ENCODE data around the gene MS4A15.

DNA sequence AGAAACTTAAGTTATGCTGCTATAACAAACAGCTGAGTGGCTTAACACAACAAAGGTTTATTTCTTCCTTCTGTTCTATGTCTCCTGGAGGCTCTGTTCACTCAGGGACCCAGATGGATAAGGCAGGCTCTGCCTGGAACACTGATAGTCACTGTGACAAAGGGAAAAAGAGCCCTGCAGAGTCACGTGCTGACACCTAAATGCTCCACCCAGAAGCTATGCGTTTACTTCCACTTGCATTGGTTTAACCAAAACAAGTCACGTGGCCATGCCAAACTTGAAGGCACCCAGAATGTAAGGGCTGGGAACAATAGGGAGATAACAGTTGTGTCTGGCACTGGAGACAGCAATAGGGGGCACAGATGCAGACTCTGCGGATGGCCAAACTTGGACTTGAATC lies 3.4 kb upstream of the MS4A15 start:
- TF ChIP-seq, protein P1, sequence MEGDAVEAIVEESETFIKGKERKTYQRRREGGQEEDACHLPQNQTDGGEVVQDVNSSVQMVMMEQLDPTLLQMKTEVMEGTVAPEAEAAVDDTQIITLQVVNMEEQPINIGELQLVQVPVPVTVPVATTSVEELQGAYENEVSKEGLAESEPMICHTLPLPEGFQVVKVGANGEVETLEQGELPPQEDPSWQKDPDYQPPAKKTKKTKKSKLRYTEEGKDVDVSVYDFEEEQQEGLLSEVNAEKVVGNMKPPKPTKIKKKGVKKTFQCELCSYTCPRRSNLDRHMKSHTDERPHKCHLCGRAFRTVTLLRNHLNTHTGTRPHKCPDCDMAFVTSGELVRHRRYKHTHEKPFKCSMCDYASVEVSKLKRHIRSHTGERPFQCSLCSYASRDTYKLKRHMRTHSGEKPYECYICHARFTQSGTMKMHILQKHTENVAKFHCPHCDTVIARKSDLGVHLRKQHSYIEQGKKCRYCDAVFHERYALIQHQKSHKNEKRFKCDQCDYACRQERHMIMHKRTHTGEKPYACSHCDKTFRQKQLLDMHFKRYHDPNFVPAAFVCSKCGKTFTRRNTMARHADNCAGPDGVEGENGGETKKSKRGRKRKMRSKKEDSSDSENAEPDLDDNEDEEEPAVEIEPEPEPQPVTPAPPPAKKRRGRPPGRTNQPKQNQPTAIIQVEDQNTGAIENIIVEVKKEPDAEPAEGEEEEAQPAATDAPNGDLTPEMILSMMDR (IDR thresholded peaks at IDR 0.05; ENCODE audit: low read length) = no peak
- TF ChIP-seq EZH2 (IDR thresholded peaks at IDR 0.05; ENCODE audit: borderline replicate concordance, low read length) = no peak

Measured in OCI-LY1 (cell line).